K562 (cell line): ENCODE results near the gene MYO18A. TPM values are rescaled to one million over a fixed set of nuclear protein-coding genes. Genes with fewer than 3 reads are reported as not detected.

Source experiments
- ATAC-seq: fragments of 200-7000 bp; cut with Tn5 transposase; 3 replicates; pipeline ENCODE4 v1.9.1; 2020; ENCODE audit warnings: moderate library complexity
- BruUV-seq: library from RNA; stranded (reverse); fragments of 400-500 nt; replicated peaks from 2 replicates; lab custom pipeline; 2021; lab: Mats Ljungman, UMichigan
- CTCF ChIA-PET: fragments of 300-600 bp; formaldehyde crosslinking; extraction: SDS; loops from one replicate; lab custom pipeline; 2021; ENCODE audit warnings: low intra/inter-chr PET ratio; lab: Yijun Ruan, JAX
- POLR2A ChIA-PET: fragments of 300-600, 350-650 bp; sonication (Branson Sonifier 250); formaldehyde crosslinking; extraction: SDS; loops from one replicate; lab custom pipeline; 2021; ENCODE audit warnings: antibody characterized with exemption, inconsistent platforms; lab: Yijun Ruan, JAX
- DNase-seq, 4 experiments: peaks; one replicate each; pipeline versions ENCODE4 v3.0.0 to v3.0.0-alpha.2; 2011 to 2018; ENCODE audit warnings: low spot score in 3 of 4, mixed read lengths in 3 of 4; ENCODE audit errors: extremely low read depth in 1 of 4
- FAIRE-seq: peaks from 2 replicates; lab custom pipeline; 2011; peaks lifted over from hg19 to GRCh38; lab: Jason Lieb, UNC
- H2AFZ ChIP-seq: 2 replicates; pipeline ENCODE4 v1.6.0; 2011; ENCODE audit warnings: low read depth, low read length, control low read depth, inconsistent platforms
- H3K27ac ChIP-seq: fragments of 200-600 bp; 3 replicates; pipeline ENCODE4 v1.8.0; 2011; ENCODE audit warnings: low read depth, mild to moderate bottlenecking, control low read depth, inconsistent platforms, low read length, moderate library complexity, mixed read lengths; ENCODE audit errors: extremely low read depth
- H3K27me3 ChIP-seq, 2 experiments: fragments of 300-600 bp in 1 of 2; 2 replicates in 1 of 2; 3 replicates in 1 of 2; pipeline versions ENCODE4 v1.6.0 to v1.8.0; 2011; ENCODE audit warnings: inconsistent platforms in 2 of 2, low read length in 2 of 2, mild to moderate bottlenecking in 1 of 2, mixed read lengths in 1 of 2, moderate library complexity in 1 of 2; ENCODE audit not compliant: control insufficient read depth in 2 of 2, insufficient read depth in 2 of 2
- H3K36me3 ChIP-seq: fragments of 300-600 bp; 3 replicates; pipeline ENCODE4 v1.8.0; 2011; ENCODE audit warnings: mild to moderate bottlenecking, low read length, inconsistent platforms; ENCODE audit not compliant: control insufficient read depth, insufficient read depth
- H3K4me1 ChIP-seq, 2 experiments: fragments of 200-600 bp in 1 of 2; replicated peaks in 1 of 2; 2 replicates in 1 of 2; 3 replicates in 1 of 2; pipeline versions ENCODE4 v1.5.1 to v1.8.0; 2011; ENCODE audit warnings: inconsistent platforms in 2 of 2, low read length in 2 of 2, mild to moderate bottlenecking in 1 of 2, mixed read lengths in 1 of 2, moderate library complexity in 1 of 2; ENCODE audit not compliant: control insufficient read depth in 2 of 2, insufficient read depth in 2 of 2
- H3K4me2 ChIP-seq: 2 replicates; pipeline ENCODE4 v1.6.1; 2011; ENCODE audit warnings: low read length, control low read depth, inconsistent platforms, mixed read lengths; ENCODE audit not compliant: insufficient read depth
- H3K4me3 ChIP-seq: fragments of 200-600 bp; sonication (generic), shearing (Covaris generic); 2 replicates; pipeline ENCODE4 v1.5.1; 2016; ENCODE audit warnings: control low read depth, inconsistent platforms
- H3K79me2 ChIP-seq: fragments of 200-600 bp; 3 replicates; pipeline ENCODE4 v1.8.0; 2011; ENCODE audit warnings: low read length, inconsistent platforms; ENCODE audit not compliant: control insufficient read depth, insufficient read depth
- H3K9ac ChIP-seq, 2 experiments: 2 replicates each; pipeline versions ENCODE4 v1.6.0 to v1.6.1; 2011; ENCODE audit warnings: low read depth in 2 of 2, low read length in 2 of 2, control low read depth in 1 of 2, inconsistent platforms in 1 of 2, mild to moderate bottlenecking in 1 of 2, mixed read lengths in 1 of 2; ENCODE audit not compliant: insufficient read depth in 1 of 2
- H3K9me1 ChIP-seq: one replicate; pipeline ENCODE4 v1.6.0; 2011; ENCODE audit warnings: inconsistent platforms, mild to moderate bottlenecking, low read length, moderate library complexity; ENCODE audit not compliant: control insufficient read depth, insufficient read depth
- H3K9me3 ChIP-seq: replicated peaks from 2 replicates; pipeline ENCODE4 v1.5.1; 2011; ENCODE audit warnings: low read depth, low read length, inconsistent platforms; ENCODE audit not compliant: control insufficient read depth, insufficient read depth
- H4K20me1 ChIP-seq: replicated peaks from 2 replicates; pipeline ENCODE4 v1.6.1; 2011; ENCODE audit warnings: low read length, inconsistent platforms, mixed read lengths; ENCODE audit not compliant: control insufficient read depth, insufficient read depth
- C11orf30 ChIP-seq: fragments of 450-650 bp; IDR thresholded peaks from 2 replicates; pipeline ENCODE4 v1.6.1; 2016; ENCODE audit warnings: low read depth, mild to moderate bottlenecking
- CBX8 ChIP-seq: fragments of 200-600 bp; sonication (generic); IDR thresholded peaks from 2 replicates; pipeline ENCODE4 v1.6.1; 2012; ENCODE audit warnings: borderline replicate concordance, mixed run types, low read depth, mild to moderate bottlenecking, moderate library complexity, mixed read lengths, low read length, control low read depth, inconsistent platforms; ENCODE audit not compliant: poor library complexity, severe bottlenecking; ENCODE audit errors: extremely low read depth
- DMBX1 ChIP-seq: fragments of 250-450 bp; sonication (Bioruptor Pico); IDR thresholded peaks from 2 replicates; pipeline ENCODE4 v1.8.0; 2022; ENCODE audit warnings: inconsistent platforms, mild to moderate bottlenecking, moderate library complexity, borderline replicate concordance
- FOS ChIP-seq: IDR thresholded peaks from 3 replicates; pipeline ENCODE4 v1.6.1; 2011; ENCODE audit not compliant: insufficient read length; ENCODE audit errors: extremely low read depth
- MAFF ChIP-seq: IDR thresholded peaks from 2 replicates; pipeline ENCODE4 v1.6.1; 2012; ENCODE audit warnings: low read length, improper control_type of control experiment
- RNF219 ChIP-seq: fragments of 250-450 bp; sonication (Bioruptor Pico); IDR thresholded peaks from 2 replicates; pipeline ENCODE4 v1.5.0; 2022; ENCODE audit warnings: mild to moderate bottlenecking
- SMAD2 ChIP-seq: fragments of 150-350 bp; IDR thresholded peaks from 2 replicates; pipeline ENCODE4 v1.6.1; 2014; ENCODE audit warnings: low read depth, mild to moderate bottlenecking, low read length
- ZNF316 ChIP-seq: fragments of 450-650 bp; IDR thresholded peaks from 2 replicates; pipeline ENCODE4 v1.6.1; 2016
- WGBS: fragments of 100-300 bp; shearing (Covaris generic); methylation state at CpG from one replicate; pipeline ENCODE4 v1.1.6; 2016; ENCODE audit warnings: low coverage, mixed read lengths; ENCODE audit not compliant: insufficient coverage; ENCODE audit errors: missing lambda C conversion rate; 5-methylcytosine and 5-hydroxymethylcytosine counted together
- in situ Hi-C: fragments of 300-500 bp; cut with MboI; formaldehyde crosslinking; loops from 4 replicates; pipeline ENCODE4 v1.15.0; 2018; ENCODE audit warnings: inconsistent platforms, mixed read lengths
- intact Hi-C: fragments of 100-400 bp; cut with micrococcal nuclease; formaldehyde crosslinking; loops from 2 replicates; pipeline ENCODE4 v1.14.2; 2022
- polyA plus RNA-seq, 8 experiments: library from polyadenylated mRNA; depleted of rRNA in 4 of 8; stranded (reverse) in 5 of 8; unstranded in 3 of 8; fragments of >200 nt; fragmentation: Nextera tagmentation in 2 of 8; fragmentation: Illumina TruSeq in 1 of 8; extraction: Ambion mirVana in 2 of 8; extraction: Trizol in 1 of 8; gene quantifications; 2 replicates each; pipeline versions ENCODE4 v1.2.1 to v1.2.3, GENCODE V29; 2011 to 2014; ENCODE audit warnings: inconsistent platforms in 1 of 8, missing spikeins in 1 of 8
- total RNA-seq, 7 experiments: library from RNA; depleted of rRNA in 6 of 7; stranded (reverse); fragments of >200 nt in 6 of 7; fragmentation: Illumina TruSeq in 2 of 7; extraction: Trizol in 2 of 7; gene quantifications; 2 replicates each; pipeline versions ENCODE4 v1.2.1 to v1.2.3, GENCODE V29; 2011 to 2021; ENCODE audit warnings: low replicate concordance in 1 of 7

The MYO18A gene
- total and polyA plus RNA-seq, 9 of the 15 experiments (the other 6 are each of a cell fraction or from before 2014, with no cell fraction given), result 2.5 to 65.4 (median 17.1) TPM

- Histone ChIP-seq H3K79me2 (no peaks in the 10 kb centered on the region), H3K9ac (no peak overlapping the region; a peak in 1 of 4 replicates), H4K20me1 (peaks cover 3% of the 10 kb centered on the region; the same call in 1 of the 2 replicates), H3K4me2 (no peak overlapping the region), H3K9me1 (no peaks in the 10 kb centered on the region), H3K4me3 (no peak overlapping the region), H3K4me1 (0 out of 5 replicates have a peak, but pooled peaks cover 0 to 2% of the 10 kb centered on the region in 2 experiments), H2AFZ (no peak overlapping the region), H3K27ac (no peak overlapping the region), H3K36me3 (peaks cover 30% of the 10 kb centered on the region; the same call in 2 of the 3 replicates), H3K27me3 (no peaks in the 10 kb centered on the region), H3K9me3 (no peaks in the 10 kb centered on the region)
- CTCF ChIA-PET, result no interaction called here
- in situ Hi-C loops, result no loop called here
- WGBS, result 92% methylated on average over 7 of the region's 7 CpGs
- POLR2A ChIA-PET, result interaction anchor here (0.5 to 1.4 kb wide), 3 partner anchors 19 to 76 kb away, joined by 3 to 5 read pairs (median 3); no protein-coding TSS in a partner anchor
- TF ChIP-seq C11orf30, result peak; percentile 20; the same call in 1 of the 2 replicates
- TF ChIP-seq RNF219 (CRISPR knock-in tag), result no peak
- TF ChIP-seq SMAD2, result no peak
- TF ChIP-seq DMBX1, result no peak
- TF ChIP-seq CBX8, result no peak
- peak; percentile 21; the same call in 1 of the 2 replicates for TF ChIP-seq ZNF316
- 0 out of 2 replicates have a peak, but pooled peaks have one; percentile 3 for TF ChIP-seq MAFF
- no peak for TF ChIP-seq FOS
- ATAC-seq (no peak), DNase-seq (no peak), FAIRE-seq (no peak)
- BruUV-seq, result no TSS peak
- intact Hi-C loops, result no loop called here
Observed at GRCh38 chr17:29076722-29077121, 103.5 kb downstream of the MYO18A start.
